ENCODE measurements around the gene AREL1. TPM values are rescaled to one million over a fixed set of nuclear protein-coding genes. Genes with fewer than 3 reads are reported as not detected.

The AREL1 gene
- total and polyA plus RNA-seq, 2 of the 8 experiments (the other 6 are each of a cell fraction or from before 2014, with no cell fraction given), result 31.4 to 49.1 TPM

- no peak for TF ChIP-seq NRF1 (IDR thresholded peaks at IDR 0.05; ENCODE audit: low read depth, low read length)
- no peak for TF ChIP-seq RXRA (IDR thresholded peaks at IDR 0.05; ENCODE audit: insufficient read depth, low read depth, low read length)
- TF ChIP-seq POLR2A (IDR thresholded peaks at IDR 0.05; ENCODE audit: control extremely low read depth in 1 of 2, low read depth in 2 of 2, low read length in 2 of 2), result no peak
- TF ChIP-seq RAD21 (IDR thresholded peaks at IDR 0.05 in 1 of 2, conservative IDR thresholded peaks at IDR 0.05 in 1 of 2; ENCODE audit: low read depth in 2 of 2, low read length in 2 of 2), result no peak
These were observed 41.3 kb upstream of the AREL1 start (continued) for GRCh38 chr14:74754157-74754556.
